ENCODE data around the gene ACAD8. TPM values are rescaled to one million over a fixed set of nuclear protein-coding genes. Genes with fewer than 3 reads are reported as not detected.
"Not testable (repeated sequence)": the region's sequence is repeated elsewhere in the genome, so short reads cannot be mapped to it uniquely, and the experiment has no call there.

The ACAD8 gene
- total RNA-seq, 1 experiment from 2014 or later = 8.0 TPM

- peak; percentile 64 for DNase-seq (ENCODE audit: low spot score)
Observed at GRCh38 chr11:134266841-134267251, 13.5 kb downstream of the ACAD8 start.

GRCh38 chr11:134267461-134267860 is 14.1 kb downstream of the ACAD8 start:
- no peak for DNase-seq (ENCODE audit: low spot score)

GRCh38 chr11:134267966-134268365 is 14.6 kb downstream of the ACAD8 start:
- no peak for DNase-seq (ENCODE audit: low spot score)

GRCh38 chr11:134270250-134270714 is 16.9 kb downstream of the ACAD8 start:
- DNase-seq (ENCODE audit: low spot score) = peak; percentile 22

GRCh38 chr11:134271978-134272377 is 18.6 kb downstream of the ACAD8 start:
- DNase-seq (ENCODE audit: low spot score) = no peak

- DNase-seq (ENCODE audit: low spot score) = no peak
Observed at GRCh38 chr11:134272381-134273316, 19.3 kb downstream of the ACAD8 start.

- DNase-seq (ENCODE audit: low spot score) = no peak
Observed at GRCh38 chr11:134273317-134273712, 19.9 kb downstream of the ACAD8 start.

- no peak for DNase-seq (ENCODE audit: low spot score)
Observed at GRCh38 chr11:134275188-134275533, 21.8 kb downstream of the ACAD8 start.

GRCh38 chr11:134275534-134276395 is 22.4 kb downstream of the ACAD8 start, which contains the start of gene GLB1L3:
Gene GLB1L3, plus strand, starts transcription at chr11:134276379. Its CDS starts 362 bp downstream, at chr11:134276741.
- no peak for DNase-seq (ENCODE audit: low spot score)

- no peak for DNase-seq (ENCODE audit: low spot score)
Observed at GRCh38 chr11:134276396-134277182, 23.2 kb downstream of the ACAD8 start.

- DNase-seq (ENCODE audit: low spot score) = no peak
Observed at GRCh38 chr11:134277183-134278001, 24.0 kb downstream of the ACAD8 start.

- no peak for DNase-seq (ENCODE audit: low spot score)
Observed at GRCh38 chr11:134278356-134278755, 25.0 kb downstream of the ACAD8 start.

- not testable (repeated sequence) for DNase-seq (ENCODE audit: low spot score)
Observed at GRCh38 chr11:134281635-134282034, 28.3 kb downstream of the ACAD8 start.

GRCh38 chr11:134282121-134283045 is 29.0 kb downstream of the ACAD8 start:
- no peak for DNase-seq (ENCODE audit: low spot score)

GRCh38 chr11:134283461-134284230 is 30.3 kb downstream of the ACAD8 start:
- no peak for DNase-seq (ENCODE audit: low spot score)

- not testable (repeated sequence) for DNase-seq (ENCODE audit: low spot score)
Observed at GRCh38 chr11:134284349-134284748, 31.0 kb downstream of the ACAD8 start.

- no peak for DNase-seq (ENCODE audit: low spot score)
Observed at GRCh38 chr11:134287561-134287960, 34.2 kb downstream of the ACAD8 start.

- DNase-seq (ENCODE audit: low spot score) = no peak
Observed at GRCh38 chr11:134288486-134288885, 35.1 kb downstream of the ACAD8 start.

- no peak for DNase-seq (ENCODE audit: low spot score)
Observed at GRCh38 chr11:134289167-134289566, 35.8 kb downstream of the ACAD8 start.

Measured in A172 (cell line).